Loucy (cell line): ENCODE data around the gene CXCL5.
"Not testable (repeated sequence)": the region's sequence is repeated elsewhere in the genome, so short reads cannot be mapped to it uniquely, and the experiment has no call there.

Experiments
- H2AFZ ChIP-seq: fragments of 200-600 bp; sonication (generic); 2 replicates; pipeline ENCODE4 v1.6.0; 2016; ENCODE audit warnings: antibody characterized with exemption, mild to moderate bottlenecking, low read length, moderate library complexity
- H3F3A ChIP-seq: fragments of 200-600 bp; 2 replicates; pipeline ENCODE4 v1.6.0; 2016; ENCODE audit warnings: antibody characterized with exemption, low read depth, mild to moderate bottlenecking
- H3K27me3 ChIP-seq: fragments of 200-600 bp; sonication (generic); 2 replicates; pipeline ENCODE4 v1.6.1; 2014; ENCODE audit warnings: low read length, mild to moderate bottlenecking; ENCODE audit not compliant: insufficient read depth, poor library complexity, severe bottlenecking
- H3K36me3 ChIP-seq: fragments of 200-600 bp; sonication (generic); 2 replicates; pipeline ENCODE4 v1.6.1; 2016; ENCODE audit warnings: low read length; ENCODE audit not compliant: insufficient read depth
- H3K4me1 ChIP-seq: fragments of 200-600 bp; sonication (generic); 2 replicates; pipeline ENCODE4 v1.5.1; 2014; ENCODE audit warnings: low read length, mild to moderate bottlenecking; ENCODE audit not compliant: insufficient read depth, poor library complexity, severe bottlenecking
- H3K4me2 ChIP-seq: fragments of 200-600 bp; sonication (generic); 2 replicates; pipeline ENCODE4 v1.6.0; 2014; ENCODE audit warnings: antibody characterized with exemption, low read length, low read depth, mild to moderate bottlenecking; ENCODE audit not compliant: poor library complexity, severe bottlenecking
- H3K4me3 ChIP-seq: fragments of 200-600 bp; sonication (generic); 2 replicates; pipeline ENCODE4 v1.5.1; 2014; ENCODE audit warnings: low read length, mild to moderate bottlenecking, mixed read lengths; ENCODE audit not compliant: poor library complexity, severe bottlenecking
- H3K79me2 ChIP-seq: fragments of 200-600 bp; sonication (generic); 2 replicates; pipeline ENCODE4 v1.6.1; 2014; ENCODE audit warnings: low read length; ENCODE audit not compliant: insufficient read depth
- H3K9ac ChIP-seq: fragments of 200-600 bp; sonication (generic); 2 replicates; pipeline ENCODE4 v1.6.0; 2014; ENCODE audit warnings: mild to moderate bottlenecking, low read depth, low read length, moderate library complexity; ENCODE audit not compliant: poor library complexity, severe bottlenecking
- H3K9me2 ChIP-seq: fragments of 200-600 bp; sonication (generic); replicated peaks from 2 replicates; pipeline ENCODE4 v1.6.1; 2016; ENCODE audit warnings: low read depth, low read length, mixed read lengths
- H3K9me3 ChIP-seq: fragments of 200-600 bp; sonication (generic); 2 replicates; pipeline ENCODE4 v1.6.1; 2014; ENCODE audit warnings: mild to moderate bottlenecking, antibody characterized with exemption, low read length, low read depth; ENCODE audit not compliant: insufficient read depth
- H4K20me1 ChIP-seq: fragments of 200-600 bp; sonication (generic); 2 replicates; pipeline ENCODE4 v1.6.0; 2014; ENCODE audit warnings: antibody characterized with exemption, low read length, mild to moderate bottlenecking; ENCODE audit not compliant: insufficient read depth, poor library complexity, severe bottlenecking
- EZH2phosphoT487 ChIP-seq: fragments of 200-600 bp; IDR thresholded peaks from 2 replicates; pipeline ENCODE4 v1.6.1; 2018; ENCODE audit warnings: antibody characterized with exemption, mild to moderate bottlenecking, moderate library complexity, borderline replicate concordance
- TF ChIP-seq, protein P1 (sequence below): fragments of 200-600 bp; sonication (generic); conservative IDR thresholded peaks from 2 replicates; pipeline ENCODE4 v1.5.1; 2014; ENCODE audit warnings: mild to moderate bottlenecking, antibody characterized with exemption, low read length

Gene CXCL5

DNA sequence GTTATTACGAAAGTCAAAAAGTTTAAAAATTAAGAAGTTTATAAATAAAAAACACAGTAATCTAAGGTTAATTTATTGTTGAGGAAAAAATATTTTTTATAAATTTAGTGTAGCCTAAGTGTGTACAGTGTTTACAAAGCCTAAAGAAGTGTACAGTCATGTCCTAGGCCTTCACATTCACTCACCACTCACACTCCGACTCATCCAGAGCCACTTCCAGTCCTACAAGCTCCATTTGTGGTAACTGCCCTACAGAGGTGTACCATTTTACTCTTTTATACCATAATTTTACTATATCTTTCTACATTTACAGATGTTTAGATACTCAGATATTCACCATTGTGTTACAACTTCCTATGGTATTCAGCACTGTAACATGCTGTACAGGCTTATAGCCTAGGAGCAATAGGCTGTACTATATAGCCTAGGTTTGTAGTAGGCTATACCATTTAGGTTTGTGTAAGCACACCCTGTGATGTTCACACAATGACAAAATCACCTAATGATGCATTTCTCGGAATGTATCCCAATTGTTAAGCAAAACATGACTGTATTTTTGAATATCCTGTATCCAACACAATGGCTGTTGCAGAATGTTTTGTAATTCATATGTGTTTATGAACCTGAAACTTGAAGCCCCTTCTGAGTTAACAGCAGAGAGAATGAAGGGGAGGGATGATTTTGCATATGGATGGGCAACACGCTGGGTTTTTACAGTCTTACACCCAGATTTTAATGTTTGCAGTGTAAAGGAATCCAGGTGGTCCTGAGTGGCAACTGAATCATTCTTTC lies 13.5 kb downstream of the CXCL5 start:
- Histone ChIP-seq H3K36me3 (no peaks in the 10 kb centered on the region), H3K4me2 (no peak overlapping the region), H2AFZ (no peak overlapping the region), H3F3A (no peaks in the 10 kb centered on the region), H3K27me3 (no peaks in the 10 kb centered on the region), H3K4me1 (peaks cover 9% of the 10 kb centered on the region), H4K20me1 (no peaks in the 10 kb centered on the region), H3K4me3 (no peak overlapping the region), H3K9ac (no peak overlapping the region), H3K79me2 (no peaks in the 10 kb centered on the region), H3K9me2 (no peaks in the 10 kb centered on the region), H3K9me3 (no peaks in the 10 kb centered on the region)
- no peak for TF ChIP-seq EZH2phosphoT487
- TF ChIP-seq, protein P1, sequence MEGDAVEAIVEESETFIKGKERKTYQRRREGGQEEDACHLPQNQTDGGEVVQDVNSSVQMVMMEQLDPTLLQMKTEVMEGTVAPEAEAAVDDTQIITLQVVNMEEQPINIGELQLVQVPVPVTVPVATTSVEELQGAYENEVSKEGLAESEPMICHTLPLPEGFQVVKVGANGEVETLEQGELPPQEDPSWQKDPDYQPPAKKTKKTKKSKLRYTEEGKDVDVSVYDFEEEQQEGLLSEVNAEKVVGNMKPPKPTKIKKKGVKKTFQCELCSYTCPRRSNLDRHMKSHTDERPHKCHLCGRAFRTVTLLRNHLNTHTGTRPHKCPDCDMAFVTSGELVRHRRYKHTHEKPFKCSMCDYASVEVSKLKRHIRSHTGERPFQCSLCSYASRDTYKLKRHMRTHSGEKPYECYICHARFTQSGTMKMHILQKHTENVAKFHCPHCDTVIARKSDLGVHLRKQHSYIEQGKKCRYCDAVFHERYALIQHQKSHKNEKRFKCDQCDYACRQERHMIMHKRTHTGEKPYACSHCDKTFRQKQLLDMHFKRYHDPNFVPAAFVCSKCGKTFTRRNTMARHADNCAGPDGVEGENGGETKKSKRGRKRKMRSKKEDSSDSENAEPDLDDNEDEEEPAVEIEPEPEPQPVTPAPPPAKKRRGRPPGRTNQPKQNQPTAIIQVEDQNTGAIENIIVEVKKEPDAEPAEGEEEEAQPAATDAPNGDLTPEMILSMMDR = no peak

DNA sequence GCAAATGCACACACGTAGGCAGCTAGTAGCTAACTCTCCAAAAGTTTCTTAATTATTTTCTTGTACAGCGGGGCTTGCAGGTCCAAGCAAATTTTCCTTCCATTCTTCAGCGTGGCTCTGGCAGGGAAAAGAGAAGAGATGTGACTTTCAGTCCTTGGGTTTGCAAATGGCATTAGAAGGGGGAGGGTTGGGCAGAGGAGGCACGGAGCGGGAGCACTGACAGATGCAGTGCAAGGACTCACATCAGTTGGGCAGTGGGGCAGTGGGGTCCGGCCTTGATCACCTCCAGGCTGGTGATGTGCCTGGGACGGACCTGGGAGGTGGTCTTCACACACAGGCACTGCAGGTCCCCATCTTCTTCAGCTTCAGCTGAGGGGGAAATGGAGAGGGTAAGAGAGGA lies 17.3 kb downstream of the CXCL5 start:
- not testable (repeated sequence) for H3K4me2 ChIP-seq, H3K36me3 ChIP-seq, H3K27me3 ChIP-seq, H4K20me1 ChIP-seq, H2AFZ ChIP-seq, H3F3A ChIP-seq, H3K79me2 ChIP-seq, H3K4me1 ChIP-seq, H3K9ac ChIP-seq, H3K9me2 ChIP-seq, H3K4me3 ChIP-seq, H3K9me3 ChIP-seq

DNA sequence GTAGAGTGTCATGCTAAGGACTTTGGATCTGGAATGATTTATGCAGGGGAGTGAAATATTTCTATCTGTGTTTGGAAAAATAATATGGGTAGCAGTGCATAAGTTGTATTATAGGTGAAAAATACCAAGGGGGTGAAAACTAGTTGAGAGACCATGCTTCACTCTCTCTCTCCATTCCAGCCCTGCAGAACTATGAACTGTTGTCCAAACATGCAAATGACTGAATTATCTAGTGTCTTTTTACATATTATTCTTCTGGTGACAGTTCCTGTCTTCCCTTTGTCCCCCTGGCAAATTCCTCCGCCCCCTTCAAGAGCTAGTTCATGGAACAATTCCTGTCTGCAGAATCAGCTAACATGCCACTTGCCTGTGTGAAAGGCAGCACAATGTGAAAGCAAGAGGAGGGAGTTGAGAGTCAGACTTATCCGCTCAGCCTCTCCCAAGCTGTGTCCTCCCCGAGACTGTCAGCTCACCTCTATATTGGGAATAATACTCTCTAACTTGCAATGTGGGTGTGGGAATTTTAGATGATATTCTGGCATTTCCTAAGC lies 19.0 kb downstream of the CXCL5 start:
- H3K79me2 ChIP-seq = no peaks in the 10 kb centered on the region
- no peaks in the 10 kb centered on the region for H3K9me3 ChIP-seq
- no peaks in the 10 kb centered on the region for H3K9me2 ChIP-seq
- no peaks in the 10 kb centered on the region for H3K27me3 ChIP-seq
- TF ChIP-seq EZH2phosphoT487 = no peak
- TF ChIP-seq, protein P1 = no peak
- H3K4me3 ChIP-seq = no peak overlapping the region
- H3K36me3 ChIP-seq = no peaks in the 10 kb centered on the region
- H3K4me1 ChIP-seq = no peaks in the 10 kb centered on the region
- no peak overlapping the region for H3K4me2 ChIP-seq
- no peak overlapping the region for H3K9ac ChIP-seq
- H3F3A ChIP-seq = no peaks in the 10 kb centered on the region
- H2AFZ ChIP-seq = no peak overlapping the region
- no peaks in the 10 kb centered on the region for H4K20me1 ChIP-seq

GRCh38 chr4:73978886-73979285 lies 19.6 kb downstream of the CXCL5 start:
- H4K20me1 ChIP-seq = no peaks in the 10 kb centered on the region
- TF ChIP-seq, protein P1 = no peak
- no peak for TF ChIP-seq EZH2phosphoT487
- 0 out of 2 replicates have a peak, but pooled peaks cover 3% of the 10 kb centered on the region for H3K9me3 ChIP-seq
- H3K9me2 ChIP-seq = no peaks in the 10 kb centered on the region
- H2AFZ ChIP-seq = no peak overlapping the region
- no peaks in the 10 kb centered on the region for H3F3A ChIP-seq
- no peaks in the 10 kb centered on the region for H3K79me2 ChIP-seq
- no peak overlapping the region for H3K4me3 ChIP-seq
- H3K4me1 ChIP-seq = no peaks in the 10 kb centered on the region
- no peak overlapping the region for H3K4me2 ChIP-seq
- no peaks in the 10 kb centered on the region for H3K27me3 ChIP-seq
- no peak overlapping the region for H3K9ac ChIP-seq
- H3K36me3 ChIP-seq = no peaks in the 10 kb centered on the region
